NT2/D1 (cell line): ENCODE data around the gene GNAI1.

ENCODE experiments used
- DNase-seq: peaks from one replicate; pipeline ENCODE4 v3.0.0-alpha.2; 2011; ENCODE audit warnings: low read depth, low spot score
- H3K27me3 ChIP-seq: 2 replicates; pipeline ENCODE4 v1.6.0; 2011; ENCODE audit warnings: mild to moderate bottlenecking; ENCODE audit not compliant: insufficient read length, insufficient read depth
- H3K36me3 ChIP-seq: 2 replicates; pipeline ENCODE4 v1.6.1; 2011; ENCODE audit warnings: mild to moderate bottlenecking, low read length, mixed read lengths; ENCODE audit not compliant: insufficient read depth, insufficient read length
- H3K4me1 ChIP-seq: 2 replicates; pipeline ENCODE4 v1.5.1; 2011; ENCODE audit not compliant: insufficient read depth, insufficient read length
- H3K4me3 ChIP-seq: 2 replicates; pipeline ENCODE4 v1.5.1; 2011; ENCODE audit warnings: low read depth; ENCODE audit not compliant: insufficient read length
- H3K9ac ChIP-seq: 2 replicates; pipeline ENCODE4 v1.6.0; 2011; ENCODE audit warnings: low read depth; ENCODE audit not compliant: insufficient read length
- H3K9me3 ChIP-seq: 2 replicates; pipeline ENCODE4 v1.5.1; 2011; ENCODE audit warnings: mild to moderate bottlenecking, low read length; ENCODE audit not compliant: insufficient read depth
- SUZ12 ChIP-seq: IDR thresholded peaks from 2 replicates; pipeline ENCODE4 v1.6.1; 2011; ENCODE audit not compliant: insufficient read length, insufficient read depth; ENCODE audit errors: extremely low read depth
- YY1 ChIP-seq: IDR thresholded peaks from 2 replicates; pipeline ENCODE4 v1.6.1; 2011; ENCODE audit not compliant: insufficient read length, insufficient read depth
- ZNF274 ChIP-seq: IDR thresholded peaks from 2 replicates; pipeline ENCODE4 v1.6.1; 2011; ENCODE audit warnings: mild to moderate bottlenecking, low read depth, low read length

Gene GNAI1

DNA sequence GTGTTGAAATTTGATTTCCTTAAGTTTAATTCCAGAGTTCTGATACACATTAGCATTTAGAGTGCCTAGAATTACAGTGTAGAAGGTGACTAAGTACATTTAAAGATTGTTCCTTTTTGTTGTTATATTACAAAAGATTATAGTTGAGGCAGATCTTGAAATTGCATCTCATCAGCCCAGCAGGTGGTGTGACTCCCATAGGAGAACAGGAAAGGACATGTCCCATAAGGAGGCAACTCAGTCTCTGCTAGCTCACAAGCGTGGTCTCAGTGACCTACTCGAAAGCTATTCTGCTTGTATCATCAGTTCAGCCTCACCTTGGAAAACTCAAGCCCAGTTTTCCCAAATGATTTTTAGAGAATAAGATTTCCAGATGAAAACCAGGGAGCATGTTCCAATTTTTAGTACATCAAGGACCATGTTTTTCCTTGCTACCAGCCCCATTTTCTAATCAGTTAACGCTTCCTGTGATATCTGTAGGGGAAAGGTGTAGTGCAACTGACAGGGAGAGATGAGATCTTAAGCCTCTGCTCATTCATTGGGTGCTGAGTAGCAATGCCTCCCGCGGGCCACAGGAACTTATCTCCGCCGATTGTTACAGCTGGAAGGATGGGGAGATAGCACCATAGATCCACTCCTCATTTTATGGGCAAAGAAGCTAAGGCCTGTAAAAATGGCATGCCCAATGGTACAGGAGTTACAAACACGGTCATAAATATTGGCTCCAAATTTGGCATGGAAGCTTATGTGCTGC is 1.1 kb upstream of the GNAI1 start:
- no peaks in the 10 kb centered on the region for H3K36me3 ChIP-seq
- no peak overlapping the region for H3K9ac ChIP-seq
- H3K27me3 ChIP-seq, result no peaks in the 10 kb centered on the region
- no peak for DNase-seq
- no peak overlapping the region for H3K4me3 ChIP-seq
- H3K9me3 ChIP-seq, result no peaks in the 10 kb centered on the region
- H3K4me1 ChIP-seq, result no peaks in the 10 kb centered on the region
- no peak for TF ChIP-seq ZNF274
- TF ChIP-seq YY1, result no peak
- no peak for TF ChIP-seq SUZ12

DNA sequence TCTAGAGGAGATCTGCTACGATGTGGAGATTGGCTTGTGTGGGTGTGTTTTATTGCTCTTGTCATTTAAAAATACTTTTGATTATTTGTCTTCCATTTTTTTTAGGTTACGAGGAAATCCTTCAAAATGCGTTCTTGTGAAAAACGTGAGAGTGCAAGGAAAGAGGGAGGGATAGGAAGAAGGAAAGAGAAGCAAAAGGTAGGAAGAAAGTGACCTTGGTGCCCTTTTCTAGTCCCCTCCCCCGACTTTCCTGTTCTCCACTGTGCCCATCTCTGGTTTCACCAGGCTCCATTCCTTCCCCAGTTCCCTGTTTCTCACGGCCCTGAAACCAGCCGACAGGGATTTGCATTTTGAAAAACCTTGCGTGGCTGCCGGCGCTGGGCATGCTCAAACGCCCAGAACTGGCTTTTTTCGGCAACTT is 506 bp upstream of the GNAI1 start:
- Histone ChIP-seq H3K9me3 (no peaks in the 10 kb centered on the region), H3K27me3 (no peaks in the 10 kb centered on the region), H3K4me1 (no peaks in the 10 kb centered on the region), H3K4me3 (peak overlapping the region; percentile 47), H3K36me3 (no peaks in the 10 kb centered on the region), H3K9ac (peak overlapping the region; percentile 67)
- no peak for DNase-seq
- TF ChIP-seq SUZ12, result no peak
- TF ChIP-seq YY1, result no peak
- TF ChIP-seq ZNF274, result no peak

DNA sequence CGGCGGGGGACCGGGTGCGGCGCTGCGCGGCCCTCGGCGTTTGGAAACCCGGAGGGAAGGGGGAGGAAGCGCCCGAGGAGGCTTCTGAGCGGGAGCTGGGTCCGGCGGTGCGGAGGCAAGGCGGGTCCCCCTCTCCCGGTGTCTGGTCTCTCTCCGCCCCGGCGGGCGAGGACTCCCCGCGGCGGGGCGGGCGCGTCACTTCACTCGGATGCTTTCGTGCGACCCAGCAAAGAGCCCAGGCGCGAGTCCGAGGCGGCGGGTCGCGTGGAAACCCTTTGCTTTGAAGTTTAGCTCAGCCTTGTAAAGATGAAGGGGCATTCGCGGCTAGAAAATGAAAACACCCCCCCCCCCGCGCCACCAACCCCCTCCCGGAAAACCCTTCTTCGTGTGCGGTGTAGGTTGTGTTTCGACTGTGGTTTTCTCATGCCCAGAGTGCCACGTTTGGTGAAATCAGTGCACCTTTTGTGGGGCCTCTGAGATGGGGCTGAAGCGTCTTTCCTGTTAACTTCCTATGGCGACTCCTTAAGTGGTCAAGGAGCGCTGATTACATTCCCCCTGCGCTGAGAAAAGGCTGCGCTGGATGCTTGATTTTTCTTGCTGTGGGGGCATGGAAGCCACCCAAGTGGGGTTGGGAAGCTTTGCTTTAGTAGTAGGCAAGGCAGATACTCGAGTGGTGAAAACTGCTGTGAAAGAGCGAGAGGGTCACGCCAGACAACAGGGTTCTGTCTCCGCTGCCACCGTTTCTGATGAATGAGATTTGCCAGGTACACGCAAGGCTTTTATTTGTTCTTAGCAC is 876 bp downstream of the GNAI1 start:
- Histone ChIP-seq H3K27me3 (no peaks in the 10 kb centered on the region), H3K9ac (peak overlapping the region; percentile 78), H3K4me1 (no peaks in the 10 kb centered on the region), H3K36me3 (no peaks in the 10 kb centered on the region), H3K9me3 (no peaks in the 10 kb centered on the region), H3K4me3 (peak overlapping the region; percentile 57)
- peak; percentile 16 for DNase-seq
- no peak for TF ChIP-seq ZNF274
- no peak for TF ChIP-seq SUZ12
- TF ChIP-seq YY1, result no peak

DNA sequence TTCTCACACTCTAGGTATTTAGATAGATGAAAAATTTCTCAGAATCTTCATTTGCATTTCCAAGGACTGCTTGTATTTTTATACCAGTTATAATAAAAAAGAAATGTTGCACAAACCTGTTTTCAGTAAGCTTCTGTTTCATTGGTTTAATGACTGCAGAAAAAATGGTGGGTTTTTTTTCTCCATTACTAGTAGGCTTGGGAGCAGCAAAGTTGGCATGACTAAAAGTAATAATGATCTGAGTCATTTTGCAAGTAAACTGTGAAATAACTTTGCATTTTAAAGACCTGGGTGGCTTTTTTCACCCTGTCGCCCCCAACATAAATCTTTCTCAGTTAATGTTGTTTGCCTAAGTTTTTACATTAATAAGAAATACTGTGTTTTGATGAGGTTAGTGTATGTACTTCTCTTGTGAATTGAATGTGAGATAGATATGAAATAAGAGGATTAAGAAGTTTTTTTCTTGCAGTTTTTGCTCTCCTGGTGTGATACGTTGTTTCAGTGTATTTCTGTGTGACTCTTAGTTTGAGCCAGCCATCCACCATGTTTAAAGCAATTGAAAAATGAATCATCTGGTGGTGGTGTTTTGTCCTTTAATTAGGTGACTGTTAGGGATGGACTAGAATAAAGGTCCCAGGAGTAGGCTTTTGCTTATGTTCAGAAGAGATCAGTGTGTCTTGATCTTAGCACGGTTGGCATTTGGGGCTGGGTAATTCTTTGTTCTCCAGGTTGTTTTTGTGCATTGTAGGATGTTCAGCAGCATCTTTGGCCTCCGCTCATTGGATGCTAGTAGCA is 1.8 kb downstream of the GNAI1 start:
- H3K9ac ChIP-seq, result peak overlapping the region; percentile 78
- no peaks in the 10 kb centered on the region for H3K27me3 ChIP-seq
- TF ChIP-seq YY1 (no peak), ZNF274 (no peak), SUZ12 (no peak)
- H3K4me3 ChIP-seq, result peak overlapping the region; percentile 57
- DNase-seq, result no peak
- H3K9me3 ChIP-seq, result no peaks in the 10 kb centered on the region
- H3K4me1 ChIP-seq, result no peaks in the 10 kb centered on the region
- H3K36me3 ChIP-seq, result no peaks in the 10 kb centered on the region

DNA sequence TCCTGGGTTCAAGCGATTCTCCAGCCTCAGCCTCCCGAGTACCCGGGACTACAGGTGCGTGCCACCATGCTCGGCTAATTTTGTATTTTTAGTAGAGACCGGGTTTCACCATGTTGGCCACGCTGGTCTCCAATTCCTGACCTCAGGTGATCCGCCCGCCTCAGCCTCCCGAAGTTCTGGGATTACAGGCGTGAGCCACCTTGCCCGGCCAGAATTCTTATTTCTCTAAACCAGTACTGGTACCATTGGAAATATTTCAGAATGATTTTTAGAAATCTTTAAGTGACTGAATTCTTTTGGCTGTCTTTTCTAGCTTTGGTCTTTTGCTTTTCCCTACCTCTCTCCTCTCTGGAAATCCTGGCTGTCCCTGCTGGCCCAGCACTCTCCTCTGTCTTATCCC is 2.8 kb downstream of the GNAI1 start:
- no peak for TF ChIP-seq ZNF274
- TF ChIP-seq YY1, result no peak
- no peak for TF ChIP-seq SUZ12
- H3K36me3 ChIP-seq, result no peaks in the 10 kb centered on the region
- no peak for DNase-seq
- no peaks in the 10 kb centered on the region for H3K9me3 ChIP-seq
- H3K4me3 ChIP-seq, result no peak overlapping the region
- no peak overlapping the region for H3K9ac ChIP-seq
- H3K27me3 ChIP-seq, result no peaks in the 10 kb centered on the region
- no peaks in the 10 kb centered on the region for H3K4me1 ChIP-seq

DNA sequence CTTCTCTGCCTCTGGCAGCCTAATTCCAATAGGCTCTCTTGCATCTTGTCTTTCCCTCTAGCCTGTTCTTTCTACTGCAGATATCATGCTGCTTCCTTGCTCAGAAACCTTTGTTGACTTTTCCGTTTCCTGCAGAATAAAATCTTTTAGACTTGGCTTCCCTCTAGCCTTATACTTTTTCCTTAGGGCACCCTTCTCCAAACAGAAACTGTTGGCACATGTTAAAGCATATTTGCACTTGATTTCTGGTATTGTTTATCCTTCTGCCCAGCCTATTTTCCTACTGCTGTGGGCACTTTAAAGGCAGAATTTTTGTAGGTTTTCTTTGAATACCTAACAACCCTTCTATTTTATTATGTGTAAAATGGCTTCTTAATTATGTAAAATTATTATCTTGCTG is 4.6 kb downstream of the GNAI1 start:
- no peaks in the 10 kb centered on the region for H3K4me1 ChIP-seq
- H3K36me3 ChIP-seq, result no peaks in the 10 kb centered on the region
- no peak for TF ChIP-seq YY1
- no peak for TF ChIP-seq ZNF274
- TF ChIP-seq SUZ12, result no peak
- DNase-seq, result no peak
- H3K4me3 ChIP-seq, result no peak overlapping the region
- H3K27me3 ChIP-seq, result no peaks in the 10 kb centered on the region
- H3K9me3 ChIP-seq, result no peaks in the 10 kb centered on the region
- H3K9ac ChIP-seq, result no peak overlapping the region

DNA sequence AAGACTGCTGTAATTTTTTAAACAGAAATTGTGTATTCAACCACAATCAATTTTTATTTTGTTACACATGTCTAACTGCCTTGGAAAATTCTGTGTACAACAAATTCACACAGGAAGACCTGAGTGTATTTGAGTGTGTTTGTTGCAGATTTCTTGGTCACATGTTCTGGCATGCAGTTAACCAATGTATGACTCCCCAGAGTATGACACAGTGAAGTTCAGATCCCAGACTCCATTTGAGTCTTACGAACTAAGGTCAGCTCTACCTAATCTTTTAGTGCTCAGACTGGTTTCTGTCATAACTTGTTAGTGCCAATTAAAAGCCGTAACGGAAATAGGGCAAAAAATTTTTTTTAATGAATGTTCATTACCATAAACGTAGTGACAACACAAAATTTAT is 5.8 kb downstream of the GNAI1 start:
- H3K9me3 ChIP-seq, result no peaks in the 10 kb centered on the region
- no peaks in the 10 kb centered on the region for H3K4me1 ChIP-seq
- H3K4me3 ChIP-seq, result no peak overlapping the region
- no peak for DNase-seq
- H3K9ac ChIP-seq, result no peak overlapping the region
- no peak for TF ChIP-seq YY1
- TF ChIP-seq ZNF274, result no peak
- no peak for TF ChIP-seq SUZ12
- no peaks in the 10 kb centered on the region for H3K27me3 ChIP-seq
- H3K36me3 ChIP-seq, result no peaks in the 10 kb centered on the region
